ENCODE results near the gene TUT1.

TUT1 gene

GRCh38 chr11:62611705-62612365, 20.5 kb upstream of the TUT1 start:
- no peak for DNase-seq (ENCODE audit: low read depth)
- TF ChIP-seq CTCF (IDR thresholded peaks at IDR 0.05; ENCODE audit: control insufficient read depth, insufficient read depth, low read depth, low read length, missing control alignments): no peak
- peak overlapping the region; percentile 76 for H3K4me3 ChIP-seq (ENCODE audit: control insufficient read depth, low read depth, low read length)

- no peak for TF ChIP-seq CTCF (IDR thresholded peaks at IDR 0.05; ENCODE audit: control insufficient read depth, insufficient read depth, low read depth, low read length, missing control alignments)
- DNase-seq (ENCODE audit: low read depth): no peak
- H3K4me3 ChIP-seq (ENCODE audit: control insufficient read depth, low read depth, low read length): peak overlapping the region; percentile 76
These were observed 19.7 kb upstream of the TUT1 start for GRCh38 chr11:62610814-62611704.

- no peak for DNase-seq (ENCODE audit: low read depth)
- no peak overlapping the region for H3K4me3 ChIP-seq (ENCODE audit: control insufficient read depth, low read depth, low read length)
- TF ChIP-seq CTCF (IDR thresholded peaks at IDR 0.05; ENCODE audit: control insufficient read depth, insufficient read depth, low read depth, low read length, missing control alignments): no peak
These were observed 19.1 kb upstream of the TUT1 start for GRCh38 chr11:62610403-62610802.

- DNase-seq (ENCODE audit: low read depth): no peak
- TF ChIP-seq CTCF (IDR thresholded peaks at IDR 0.05; ENCODE audit: control insufficient read depth, insufficient read depth, low read depth, low read length, missing control alignments): no peak
- no peak overlapping the region for H3K4me3 ChIP-seq (ENCODE audit: control insufficient read depth, low read depth, low read length)
These were observed 17.5 kb upstream of the TUT1 start for GRCh38 chr11:62608776-62609175.

- no peak for DNase-seq (ENCODE audit: low read depth)
- TF ChIP-seq CTCF (IDR thresholded peaks at IDR 0.05; ENCODE audit: control insufficient read depth, insufficient read depth, low read depth, low read length, missing control alignments): no peak
These were observed 16.4 kb upstream of the TUT1 start for GRCh38 chr11:62607714-62608113.

GRCh38 chr11:62605902-62606301, 14.6 kb upstream of the TUT1 start:
- no peak for DNase-seq (ENCODE audit: low read depth)
- TF ChIP-seq CTCF (IDR thresholded peaks at IDR 0.05; ENCODE audit: control insufficient read depth, insufficient read depth, low read depth, low read length, missing control alignments): no peak
- H3K4me3 ChIP-seq (ENCODE audit: control insufficient read depth, low read depth, low read length): no peak overlapping the region

More at GRCh38 chr11:62607714-62608113, 16.4 kb upstream of the TUT1 start:
- no peak overlapping the region for H3K4me3 ChIP-seq (ENCODE audit: control insufficient read depth, low read depth, low read length)

Measured in AG09309 (cell line).